H9 (cell line): ENCODE measurements around the gene PARVB. TPM values are rescaled to one million over a fixed set of nuclear protein-coding genes. Genes with fewer than 3 reads are reported as not detected.

Experiments
- DNase-seq: peaks from one replicate; pipeline ENCODE4 v3.0.0-alpha.2; 2017
- H2AFZ ChIP-seq: one replicate; pipeline ENCODE4 v1.6.1; 2013; ENCODE audit warnings: mild to moderate bottlenecking, low read length, control low read depth, moderate library complexity
- H2AK5ac ChIP-seq: 2 replicates; pipeline ENCODE4 v1.6.1; 2013; ENCODE audit warnings: low read length, control low read depth, mixed read lengths; ENCODE audit not compliant: insufficient read length
- H2BK120ac ChIP-seq: one replicate; pipeline ENCODE4 v1.6.1; 2013; ENCODE audit warnings: low read depth, mild to moderate bottlenecking, low read length, control low read depth, inconsistent platforms; ENCODE audit not compliant: poor library complexity, severe bottlenecking
- H2BK12ac ChIP-seq: 2 replicates; pipeline ENCODE4 v1.6.1; 2013; ENCODE audit warnings: low read length, control low read depth, mixed read lengths, low read depth; ENCODE audit not compliant: insufficient read length
- H2BK15ac ChIP-seq: 2 replicates; pipeline ENCODE4 v1.6.1; 2013; ENCODE audit warnings: low read depth, low read length, control low read depth
- H2BK20ac ChIP-seq: one replicate; pipeline ENCODE4 v1.6.1; 2013; ENCODE audit warnings: low read depth, mild to moderate bottlenecking, low read length, control low read depth, inconsistent platforms; ENCODE audit not compliant: poor library complexity, severe bottlenecking
- H2BK5ac ChIP-seq: 2 replicates; pipeline ENCODE4 v1.6.1; 2013; ENCODE audit warnings: low read length, control low read depth, mixed read lengths; ENCODE audit not compliant: insufficient read length
- H3K14ac ChIP-seq: 2 replicates; pipeline ENCODE4 v1.6.1; 2013; ENCODE audit warnings: low read length, control low read depth; ENCODE audit not compliant: insufficient read depth
- H3K18ac ChIP-seq: 2 replicates; pipeline ENCODE4 v1.6.1; 2013; ENCODE audit warnings: low read depth, mild to moderate bottlenecking, mixed read lengths, low read length, control low read depth; ENCODE audit not compliant: insufficient read length
- H3K23ac ChIP-seq: 2 replicates; pipeline ENCODE4 v1.6.1; 2013; ENCODE audit warnings: low read length, control low read depth, mixed read lengths, low read depth; ENCODE audit not compliant: insufficient read length
- H3K23me2 ChIP-seq: 2 replicates; pipeline ENCODE4 v1.6.1; 2013; ENCODE audit warnings: low read depth, mild to moderate bottlenecking, mixed read lengths, low read length, control low read depth; ENCODE audit not compliant: insufficient read length, poor library complexity, severe bottlenecking
- H3K27ac ChIP-seq: 2 replicates; pipeline ENCODE4 v1.5.1; 2013; ENCODE audit warnings: low read length, control low read depth, mixed read lengths, low read depth; ENCODE audit not compliant: insufficient read length
- H3K27me3 ChIP-seq: 2 replicates; pipeline ENCODE4 v1.6.1; 2013; ENCODE audit warnings: low read length, control low read depth, inconsistent platforms; ENCODE audit not compliant: insufficient read depth
- H3K4ac ChIP-seq: 2 replicates; pipeline ENCODE4 v1.6.1; 2013; ENCODE audit warnings: low read depth, mild to moderate bottlenecking, control low read depth, inconsistent platforms, low read length, moderate library complexity
- H3K4me1 ChIP-seq: 2 replicates; pipeline ENCODE4 v1.6.1; 2013; ENCODE audit warnings: low read length, control low read depth, inconsistent platforms; ENCODE audit not compliant: insufficient read depth
- H3K4me2 ChIP-seq: 2 replicates; pipeline ENCODE4 v1.6.1; 2013; ENCODE audit warnings: low read length, control low read depth, mixed read lengths; ENCODE audit not compliant: insufficient read length, insufficient read depth
- H3K56ac ChIP-seq: 2 replicates; pipeline ENCODE4 v1.6.1; 2013; ENCODE audit warnings: low read depth, mild to moderate bottlenecking, mixed read lengths, low read length, control low read depth; ENCODE audit not compliant: insufficient read length
- H3K79me1 ChIP-seq: 2 replicates; pipeline ENCODE4 v1.6.1; 2013; ENCODE audit warnings: low read depth, mild to moderate bottlenecking, moderate library complexity, low read length, control low read depth, inconsistent platforms; ENCODE audit not compliant: insufficient read depth, poor library complexity, severe bottlenecking
- H3K79me2 ChIP-seq: 2 replicates; pipeline ENCODE4 v1.6.1; 2013; ENCODE audit warnings: low read length, control low read depth, inconsistent platforms; ENCODE audit not compliant: insufficient read depth
- H3K9ac ChIP-seq: 2 replicates; pipeline ENCODE4 v1.6.1; 2013; ENCODE audit warnings: low read length, control low read depth, mixed read lengths; ENCODE audit not compliant: insufficient read length; ENCODE audit errors: extremely low read depth
- H3K9me3 ChIP-seq: one replicate; pipeline ENCODE4 v1.6.1; 2013; ENCODE audit warnings: low read depth, low read length, inconsistent platforms; ENCODE audit not compliant: control insufficient read depth
- H3T11ph ChIP-seq: one replicate; pipeline ENCODE4 v1.6.1; 2013; ENCODE audit warnings: mild to moderate bottlenecking, low read length, control low read depth, inconsistent platforms
- H4K20me1 ChIP-seq: one replicate; pipeline ENCODE4 v1.6.1; 2013; ENCODE audit not compliant: control insufficient read depth, insufficient read length, insufficient read depth
- H4K5ac ChIP-seq: 2 replicates; pipeline ENCODE4 v1.6.1; 2013; ENCODE audit warnings: low read depth, mild to moderate bottlenecking, mixed read lengths, low read length, control low read depth; ENCODE audit not compliant: insufficient read length
- H4K8ac ChIP-seq: replicated peaks from 2 replicates; pipeline ENCODE4 v1.6.1; 2013; ENCODE audit warnings: low read length, control low read depth, mixed read lengths, low read depth; ENCODE audit not compliant: insufficient read length
- H4K91ac ChIP-seq: 2 replicates; pipeline ENCODE4 v1.6.1; 2013; ENCODE audit warnings: low read depth, mild to moderate bottlenecking, moderate library complexity, mixed read lengths, low read length, control low read depth; ENCODE audit not compliant: insufficient read length
- H3K27ac Mint-ChIP-seq, 3 experiments: 2 replicates in 2 of 3; 3 replicates in 1 of 3; pipeline ENCODE4 v1.8.0; 2020 to 2021; ENCODE audit warnings: mixed read lengths in 3 of 3, mild to moderate bottlenecking in 1 of 3, moderate library complexity in 1 of 3
- H3K27me3 Mint-ChIP-seq: 2 replicates; pipeline ENCODE4 v1.8.0; 2021; ENCODE audit warnings: low read depth, mild to moderate bottlenecking, moderate library complexity, mixed read lengths
- H3K36me3 Mint-ChIP-seq, 3 experiments: 2 replicates in 2 of 3; 3 replicates in 1 of 3; pipeline ENCODE4 v1.8.0; 2020 to 2021; ENCODE audit warnings: low read depth in 3 of 3, mixed read lengths in 3 of 3; ENCODE audit not compliant: insufficient read depth in 1 of 3
- H3K4me1 Mint-ChIP-seq, 2 experiments: 2 replicates each; pipeline ENCODE4 v1.8.0; 2020; ENCODE audit warnings: mixed read lengths in 2 of 2
- H3K4me3 Mint-ChIP-seq, 2 experiments: 2 replicates in 1 of 2; 3 replicates in 1 of 2; pipeline ENCODE4 v1.8.0; 2020 to 2021; ENCODE audit warnings: mild to moderate bottlenecking in 2 of 2, mixed read lengths in 2 of 2, moderate library complexity in 1 of 2
- H3K9me3 Mint-ChIP-seq, 2 experiments: 2 replicates in 1 of 2; 3 replicates in 1 of 2; pipeline ENCODE4 v1.8.0; 2020; ENCODE audit warnings: mild to moderate bottlenecking in 2 of 2, mixed read lengths in 2 of 2, moderate library complexity in 1 of 2
- CTCF ChIP-seq: fragments of 200-600 bp; sonication (generic); conservative IDR thresholded peaks from 3 replicates; pipeline ENCODE4 v1.8.0; 2021; ENCODE audit warnings: antibody characterized with exemption, mild to moderate bottlenecking
- WGBS: extraction: QIAGEN DNeasy Blood & Tissue Kit; methylation state at CpG from one replicate; pipeline ENCODE4 v1.1.7; 2013; ENCODE audit warnings: missing lambda C conversion rate, low lambda C conversion rate, mixed read lengths; ENCODE audit not compliant: insufficient read length; ENCODE audit errors: extremely low coverage; 5-methylcytosine and 5-hydroxymethylcytosine counted together
- total RNA-seq: library from RNA; stranded (reverse); gene quantifications from 2 replicates; pipeline ENCODE4 v1.2.1, GENCODE V29; 2021

Gene PARVB
- total RNA-seq, 1 experiment from 2014 or later: 15.6 TPM

- peak overlapping the region; percentile 21 for H3K18ac ChIP-seq
- no peak overlapping the region for H4K91ac ChIP-seq
- H2AFZ ChIP-seq: no peak overlapping the region
- H3K4ac ChIP-seq: no peak overlapping the region
- H3K4me1 Mint-ChIP-seq: peaks cover 33 to 47% of the 10 kb centered on the region in 2 experiments
- H3K27ac ChIP-seq: no peak overlapping the region
- no peak for DNase-seq
- H3K79me1 ChIP-seq: no peaks in the 10 kb centered on the region
- H3K4me2 ChIP-seq: no peak overlapping the region
- no peak overlapping the region for H2BK120ac ChIP-seq
- H3K79me2 ChIP-seq: no peaks in the 10 kb centered on the region
- H3K23me2 ChIP-seq: peaks cover 3% of the 10 kb centered on the region
- H3K36me3 Mint-ChIP-seq: no peaks in the 10 kb centered on the region; a peak in 2 of 7 replicates
- no peak overlapping the region for H2BK12ac ChIP-seq
- H3K4me3 Mint-ChIP-seq: no peak overlapping the region
- H2AK5ac ChIP-seq: no peak overlapping the region
- no peaks in the 10 kb centered on the region for H3K27me3 ChIP-seq
- H2BK5ac ChIP-seq: no peak overlapping the region
- no peaks in the 10 kb centered on the region for H4K20me1 ChIP-seq
- no peak overlapping the region for H3K9ac ChIP-seq
- H4K8ac ChIP-seq: no peak overlapping the region
- H3K9me3 Mint-ChIP-seq: no peaks in the 10 kb centered on the region
- peaks cover 3% of the 10 kb centered on the region; the same call in 1 of the 2 replicates for H3K4me1 ChIP-seq
- no peak overlapping the region for H2BK15ac ChIP-seq
- no peak overlapping the region for H3T11ph ChIP-seq
- H2BK20ac ChIP-seq: no peak overlapping the region
- no peak overlapping the region for H3K56ac ChIP-seq
- H3K23ac ChIP-seq: no peak overlapping the region
- no peak overlapping the region for H4K5ac ChIP-seq
- H3K14ac ChIP-seq: no peak overlapping the region
- H3K27me3 Mint-ChIP-seq: no peaks in the 10 kb centered on the region
- TF ChIP-seq CTCF: no peak
- no CpG with 5 or more reads among the region's 11 CpGs for WGBS
- no peaks in the 10 kb centered on the region for H3K9me3 ChIP-seq
- H3K27ac Mint-ChIP-seq: no peak overlapping the region; a peak in 1 of 7 replicates
Measured at GRCh38 chr22:44161673-44162072, 137.6 kb downstream of the PARVB start.
